GM04504 (cell line): Measurements from ENCODE around the gene PCDHB5.
"Not testable (repeated sequence)": the region's sequence is repeated elsewhere in the genome, so short reads cannot be mapped to it uniquely, and the experiment has no call there.

ENCODE experiments used
- DNase-seq: peaks from one replicate; pipeline ENCODE4 v3.0.0-alpha.2; 2012; ENCODE audit warnings: low read depth

Gene PCDHB5

GRCh38 chr5:141152096-141152495, 17.1 kb downstream of the PCDHB5 start:
- not testable (repeated sequence) for DNase-seq

GRCh38 chr5:141155540-141156374, 20.8 kb downstream of the PCDHB5 start:
- no peak for DNase-seq

- DNase-seq, result not testable (repeated sequence)
Observed at GRCh38 chr5:141157356-141157755, 22.4 kb downstream of the PCDHB5 start.

GRCh38 chr5:141157901-141158300, 22.9 kb downstream of the PCDHB5 start:
- not testable (repeated sequence) for DNase-seq

- no peak for DNase-seq
Observed at GRCh38 chr5:141172381-141173204, 37.6 kb downstream of the PCDHB5 start, which contains the start of gene PCDHB7. PCDHB7 (plus strand) TSS chr5:141172644; CDS start chr5:141172836, 192 bp downstream.

- DNase-seq, result not testable (repeated sequence)
Observed at GRCh38 chr5:141174291-141175104, 39.5 kb downstream of the PCDHB5 start.

- no peak for DNase-seq
Observed at GRCh38 chr5:141175933-141176332, 40.9 kb downstream of the PCDHB5 start.

- not testable (repeated sequence) for DNase-seq
Observed at GRCh38 chr5:141177577-141178191, 42.7 kb downstream of the PCDHB5 start, which contains the start of gene PCDHB8. PCDHB8 (plus strand) TSS chr5:141177790; CDS start chr5:141178035, 245 bp downstream.

GRCh38 chr5:141179371-141179770, 44.4 kb downstream of the PCDHB5 start:
- not testable (repeated sequence) for DNase-seq

- not testable (repeated sequence) for DNase-seq
Observed at GRCh38 chr5:141179876-141180275, 44.9 kb downstream of the PCDHB5 start.

GRCh38 chr5:141180313-141180712, 45.3 kb downstream of the PCDHB5 start:
- DNase-seq, result no peak

- peak; percentile 10 for DNase-seq
Observed at GRCh38 chr5:141182248-141182647, 47.2 kb downstream of the PCDHB5 start, which contains the start of gene PCDHB16. PCDHB16 (plus strand) TSS chr5:141182387; CDS start chr5:141182560, 173 bp downstream.

- DNase-seq, result not testable (repeated sequence)
Observed at GRCh38 chr5:141184117-141184855, 49.3 kb downstream of the PCDHB5 start.

GRCh38 chr5:141186897-141187512, 52.0 kb downstream of the PCDHB5 start, which contains the start of gene PCDHB9:
PCDHB9 (plus strand) TSS chr5:141187161; CDS start chr5:141187319, 158 bp downstream.
- no peak for DNase-seq
